ENCODE data around the gene SELENOW.
"Not testable (repeated sequence)": the region's sequence is repeated elsewhere in the genome, so short reads cannot be mapped to it uniquely, and the experiment has no call there.

Gene SELENOW

DNA sequence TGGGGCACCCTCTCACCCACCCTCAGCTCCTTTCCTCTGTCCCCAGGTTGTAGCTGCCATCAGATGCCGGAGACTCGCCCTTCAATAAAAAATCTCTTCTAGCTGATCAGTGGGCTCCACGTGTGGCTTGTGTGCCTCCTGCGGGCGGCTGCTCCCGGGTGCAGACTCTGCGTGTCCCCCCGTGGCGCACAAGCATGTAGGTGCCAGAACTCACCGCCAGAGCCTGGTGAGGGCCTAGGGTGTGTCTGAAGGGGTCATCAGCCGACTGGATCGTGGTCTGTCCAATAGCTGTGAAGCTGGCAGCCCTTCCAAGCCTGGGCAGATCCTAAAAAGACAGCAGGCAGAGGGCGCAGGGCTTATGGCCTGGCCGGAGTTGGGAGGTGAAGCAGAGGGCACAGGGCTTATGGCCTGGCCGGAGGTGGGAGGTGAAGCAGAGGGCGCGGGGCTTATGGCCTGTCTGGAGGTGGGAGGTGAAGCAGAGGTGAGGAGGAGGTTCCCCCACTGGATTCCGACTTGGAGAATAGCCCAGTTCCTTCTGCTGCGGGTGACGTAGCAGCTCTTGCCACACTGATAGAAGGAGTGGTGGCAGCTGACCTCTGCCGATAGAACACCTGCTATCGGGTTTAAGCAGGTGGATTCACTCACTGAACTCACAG, 21.4 kb upstream of the SELENOW start:
- ATAC-seq = no peak
- DNase-seq = no peak

DNA sequence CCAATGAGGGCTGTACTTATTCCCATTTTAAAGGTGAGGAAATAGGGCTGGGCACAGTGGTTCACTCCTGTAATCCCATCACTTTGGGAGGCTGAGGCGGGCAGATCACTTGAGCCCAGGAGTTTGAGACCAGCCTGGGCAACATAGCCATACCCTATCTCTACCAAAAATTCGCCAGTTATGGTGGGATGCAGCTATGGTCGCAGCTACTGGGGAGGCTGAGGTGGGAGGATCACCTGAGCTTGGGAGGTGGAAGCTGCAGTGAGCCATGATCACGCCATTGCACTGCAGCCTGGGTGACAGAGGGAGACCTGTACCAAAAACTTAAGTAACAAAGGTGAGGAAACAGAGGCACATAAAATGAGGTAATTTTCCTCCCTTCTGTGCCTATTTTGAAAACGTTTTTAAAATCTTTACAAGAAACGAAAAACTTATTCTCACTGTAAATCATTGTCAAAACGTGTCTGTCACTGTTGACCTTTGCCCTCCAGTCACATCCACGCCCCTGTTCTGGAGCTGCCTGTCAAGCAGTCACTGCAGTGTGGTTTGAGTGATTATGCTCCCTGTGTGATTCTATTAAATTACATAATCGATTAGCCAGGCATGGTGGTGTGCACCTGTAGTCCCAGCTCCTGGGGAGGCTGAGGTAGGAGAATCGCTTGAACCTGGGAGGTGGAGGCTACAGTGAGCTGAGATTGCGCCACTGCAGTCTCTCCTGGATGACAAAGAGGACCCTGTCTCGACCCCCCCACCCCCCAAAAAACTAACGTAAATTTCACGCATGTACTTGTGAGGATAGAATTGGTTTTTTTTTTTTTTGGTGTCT, 20.7 kb upstream of the SELENOW start:
- DNase-seq = no peak
- ATAC-seq = no peak

DNA sequence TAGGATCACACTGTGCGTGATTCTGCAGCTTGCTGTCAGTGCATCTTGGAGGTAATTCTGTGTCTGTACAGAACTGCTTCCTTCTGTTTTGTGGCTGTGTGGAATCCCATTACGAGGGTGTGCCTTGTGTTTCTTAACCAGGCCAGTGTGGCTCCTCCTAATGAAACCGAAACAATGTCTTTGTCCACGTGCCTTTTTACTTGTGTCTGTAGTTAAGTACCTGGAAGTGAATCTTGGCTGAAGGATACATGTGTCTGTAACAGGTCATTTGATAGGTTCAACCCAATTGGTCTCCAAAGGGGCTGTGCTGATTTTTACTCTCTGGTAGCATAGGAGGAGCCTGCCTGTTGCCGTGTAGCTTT, 20.1 kb upstream of the SELENOW start:
- no peak for ATAC-seq
- no peak for DNase-seq

DNA sequence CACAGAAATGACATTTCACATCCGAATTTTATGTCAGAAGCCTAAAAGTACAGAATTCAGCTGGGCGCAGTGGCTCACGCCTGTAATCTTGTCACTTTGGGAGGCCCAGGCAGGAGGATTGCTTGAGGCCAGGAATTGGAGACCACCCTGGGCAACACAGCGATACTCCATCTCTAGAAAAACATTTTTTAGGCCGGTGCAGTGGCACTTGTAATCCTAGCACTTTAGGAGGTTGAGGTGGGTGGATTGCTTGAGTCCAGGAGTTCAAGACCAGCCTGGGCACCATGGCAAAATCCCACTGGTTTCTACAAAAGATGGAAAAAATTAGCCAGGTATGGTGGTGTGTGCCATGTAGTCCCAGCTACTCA, 17.9 kb upstream of the SELENOW start:
- DNase-seq = no peak
- no peak for ATAC-seq

DNA sequence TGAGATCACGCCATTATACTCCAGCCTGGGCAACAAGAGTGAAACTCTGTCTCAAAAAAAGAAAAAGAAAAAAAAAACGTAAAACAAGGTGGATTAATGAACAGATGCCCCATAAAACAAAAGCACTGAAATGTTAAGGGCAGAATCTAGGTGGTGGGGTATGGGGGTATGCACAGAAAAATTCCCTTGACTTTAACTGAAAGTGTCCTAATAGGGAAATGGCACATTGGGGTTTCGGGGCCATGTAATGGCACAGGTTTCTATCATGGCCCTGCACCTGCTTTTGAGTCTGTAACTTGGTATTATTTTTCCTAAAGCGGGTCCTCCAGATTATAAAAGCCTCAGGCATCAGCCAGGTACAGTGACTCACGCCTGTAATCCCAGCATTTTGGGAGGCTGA, 16.9 kb upstream of the SELENOW start:
- DNase-seq (no peak), ATAC-seq (no peak)

DNA sequence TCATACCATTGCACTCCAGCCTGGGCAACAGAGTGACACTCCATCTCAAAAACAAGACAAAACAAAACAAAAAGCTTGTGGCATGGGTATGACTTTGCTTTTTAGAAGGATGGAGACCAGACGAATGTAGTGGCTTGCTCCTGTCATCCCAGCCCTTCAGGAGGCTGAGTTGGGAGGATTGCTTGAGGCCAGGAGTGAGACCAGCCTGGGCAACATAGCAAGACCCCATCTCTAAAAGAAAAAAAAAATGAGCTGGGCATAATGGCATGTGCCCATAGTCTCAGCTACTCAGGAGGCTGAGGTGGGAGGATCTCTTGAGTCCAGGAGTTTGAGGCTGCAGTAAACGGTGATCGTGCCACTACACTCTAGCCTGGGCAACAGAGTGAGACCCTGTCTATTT, 16.4 kb upstream of the SELENOW start:
- DNase-seq = no peak
- no peak for ATAC-seq

DNA sequence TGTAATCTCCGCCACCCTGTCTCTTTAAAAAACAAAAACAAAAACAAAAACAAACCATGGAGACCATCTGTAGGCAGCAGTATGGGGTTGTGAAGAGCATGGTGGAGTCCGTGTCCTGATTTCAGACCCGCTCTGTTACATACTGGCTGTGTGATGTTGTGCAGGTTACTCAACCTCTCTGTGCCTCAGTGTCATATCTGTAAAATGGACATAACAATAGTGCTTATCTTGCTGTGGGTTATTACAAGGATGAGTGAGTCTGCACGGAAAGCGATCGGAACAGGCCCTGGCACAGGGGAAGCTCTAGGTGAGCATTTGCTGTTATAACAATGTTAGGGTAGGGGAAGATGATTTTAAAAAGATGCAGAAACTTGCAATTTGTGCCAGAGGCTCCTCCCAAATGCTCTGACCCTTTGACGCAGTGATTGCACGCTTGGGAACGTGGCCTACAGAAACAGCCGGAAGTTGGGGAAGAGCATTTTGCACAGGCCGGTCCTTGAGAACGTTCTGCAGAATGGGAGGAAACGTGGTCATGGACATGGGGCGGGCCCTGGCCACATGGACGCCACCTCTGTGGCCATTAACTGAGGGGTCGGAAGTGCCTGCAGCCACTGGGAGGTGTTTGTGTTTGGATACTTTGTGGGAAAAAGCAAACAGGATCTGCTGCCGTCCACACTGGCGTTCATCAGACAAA, 15.7 kb upstream of the SELENOW start:
- no peak for ATAC-seq
- no peak for DNase-seq

DNA sequence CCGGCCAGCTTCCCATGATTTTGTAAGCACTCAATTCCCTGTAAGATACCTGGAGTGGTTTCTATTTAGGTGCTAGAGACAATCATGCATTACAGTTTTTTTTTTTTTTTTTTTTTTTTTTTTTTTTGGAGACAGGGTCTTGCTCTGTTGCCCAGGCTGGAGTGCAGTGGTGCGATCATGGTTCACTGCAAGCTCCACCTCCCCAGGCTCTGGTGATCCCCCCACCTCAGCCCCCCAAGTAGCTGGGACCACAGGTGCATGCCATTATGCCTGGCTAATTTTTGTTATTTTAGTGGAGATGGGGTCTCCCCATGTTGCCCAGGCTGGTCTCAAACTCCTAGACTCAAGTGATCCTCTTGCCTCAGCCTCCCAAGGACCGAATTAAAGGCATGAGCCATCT, 13.8 kb upstream of the SELENOW start:
- not testable (repeated sequence) for ATAC-seq, DNase-seq

DNA sequence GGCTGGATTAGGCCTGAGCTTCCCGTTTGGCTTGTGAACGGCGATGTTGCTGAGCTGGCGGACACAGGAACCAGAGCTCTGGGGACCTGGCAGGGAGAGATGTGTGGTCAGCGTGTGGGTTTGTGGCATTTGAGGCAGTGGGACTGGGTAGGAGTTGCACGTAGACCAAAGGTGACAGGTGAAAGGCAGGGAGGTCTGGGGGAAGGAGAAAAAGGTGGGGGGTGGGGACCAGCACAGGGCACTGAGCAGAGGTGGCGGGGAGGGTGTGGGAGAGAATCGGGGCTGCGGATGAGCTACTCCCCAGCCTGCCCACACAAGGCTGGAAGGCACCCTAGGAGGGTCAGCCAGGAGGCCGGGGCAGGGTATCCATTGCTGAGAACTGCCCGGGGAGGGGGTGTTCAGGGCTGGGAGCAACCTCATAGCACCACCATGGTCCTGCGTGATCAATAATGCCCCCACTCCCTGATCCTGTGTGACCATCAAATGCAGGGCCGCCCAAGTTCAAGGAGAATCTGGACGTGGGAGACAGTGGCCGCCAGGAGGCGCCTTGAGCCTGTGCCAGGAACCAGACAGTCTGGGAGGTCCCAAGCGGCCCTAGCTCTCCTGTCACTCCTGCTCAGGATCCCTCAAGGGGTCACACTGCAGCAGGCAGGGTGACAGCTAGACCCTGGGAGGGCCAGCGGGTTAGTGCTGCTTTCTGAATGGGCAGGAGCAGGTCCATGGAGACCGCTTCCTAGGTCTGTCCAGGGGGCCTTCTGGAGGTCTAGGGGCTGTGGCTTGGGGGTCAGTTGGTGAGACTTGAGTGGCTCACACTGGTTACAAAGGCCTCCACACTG, 12.8 kb upstream of the SELENOW start:
- ATAC-seq (peak; percentile 70), DNase-seq (peak; percentile 57)

DNA sequence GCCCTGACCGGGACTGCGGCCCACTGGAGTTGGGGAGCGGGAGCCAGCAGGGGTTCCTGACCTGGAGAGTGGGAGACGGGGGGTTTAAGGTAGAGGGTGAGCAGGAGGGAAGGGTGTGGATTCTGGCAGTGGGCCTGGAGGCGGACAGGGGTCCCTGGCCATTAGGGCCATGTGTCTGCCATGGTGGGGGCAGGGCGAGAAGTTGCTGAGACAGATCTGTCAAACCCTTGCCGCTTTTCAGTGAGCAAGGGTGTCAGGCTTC, 12.2 kb upstream of the SELENOW start:
- no peak for ATAC-seq
- no peak for DNase-seq

DNA sequence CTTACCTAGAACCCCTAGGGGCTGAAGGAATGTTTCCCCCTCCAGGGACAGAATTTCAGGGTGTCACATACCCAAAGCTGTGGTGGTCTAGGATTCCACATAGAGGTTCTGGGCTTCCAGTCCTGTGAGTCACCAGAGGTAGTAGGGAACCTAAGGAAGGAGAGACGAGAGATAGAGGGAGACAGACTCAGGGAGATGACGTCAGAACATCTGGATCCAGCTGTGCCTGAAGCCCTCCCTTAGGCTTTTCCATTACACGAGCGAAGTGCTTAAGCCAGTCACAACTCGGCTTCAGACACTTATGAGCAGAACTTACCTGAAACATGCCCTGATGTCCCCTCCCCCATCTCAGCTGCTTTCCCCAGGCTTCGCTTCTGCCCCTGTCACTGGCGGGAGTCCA, 11.8 kb upstream of the SELENOW start:
- DNase-seq (no peak), ATAC-seq (no peak)

DNA sequence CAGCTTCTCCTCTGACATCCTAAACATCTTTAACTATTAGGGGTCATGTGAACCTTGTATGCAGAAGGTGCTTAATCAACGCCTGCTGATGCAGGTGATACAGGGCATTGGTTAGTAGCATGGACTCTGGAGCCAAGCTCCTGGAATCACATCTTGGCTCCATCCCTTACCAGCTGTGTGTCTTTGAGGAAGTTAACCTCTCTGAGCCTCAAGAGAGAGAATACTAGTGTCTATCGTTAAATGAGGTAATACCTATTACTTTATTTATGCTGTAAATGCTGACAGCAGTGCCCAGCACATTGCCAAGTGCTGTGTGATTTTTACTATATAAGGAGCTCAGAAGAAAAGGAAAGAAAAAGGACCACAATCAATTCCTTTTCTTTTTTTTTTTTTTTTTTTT, 11.2 kb upstream of the SELENOW start:
- ATAC-seq (no peak), DNase-seq (no peak)

DNA sequence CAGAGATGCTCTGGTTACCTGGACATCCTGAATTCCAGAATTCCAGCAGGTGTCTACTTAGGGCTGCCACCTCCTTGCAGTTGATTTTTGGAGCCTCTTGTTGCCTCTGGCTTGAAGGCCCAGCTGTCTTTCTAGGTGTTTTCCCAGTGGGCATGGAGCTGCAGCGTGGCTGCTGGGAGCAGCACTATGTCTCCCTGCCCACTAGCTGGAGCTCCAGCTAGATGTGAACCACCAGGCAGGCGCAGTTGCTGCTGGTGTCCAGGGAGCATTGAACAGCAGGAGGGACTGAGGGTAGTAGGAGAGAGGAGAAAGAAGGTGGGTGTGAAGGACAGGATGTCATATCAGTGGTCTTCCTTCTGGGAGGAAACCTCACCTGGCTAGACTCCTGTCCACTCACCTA, 9.9 kb upstream of the SELENOW start:
- ATAC-seq = no peak
- no peak for DNase-seq

DNA sequence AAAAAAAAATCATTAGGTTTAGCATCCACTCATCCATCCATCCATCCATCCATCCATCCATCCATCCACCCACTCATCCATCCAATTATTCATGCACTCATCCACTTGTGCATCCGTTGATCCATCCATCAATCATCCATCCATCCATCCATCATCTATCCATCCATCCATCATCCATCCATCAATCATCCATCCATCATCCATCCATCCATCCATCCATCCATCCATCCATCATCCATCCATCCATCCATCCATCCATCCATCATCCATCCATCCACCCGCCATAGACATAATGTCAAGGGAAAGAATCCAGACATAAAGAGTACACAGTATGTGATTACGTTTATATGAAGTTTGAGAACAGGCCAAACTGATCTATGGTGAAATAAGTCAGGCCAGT, 9.0 kb upstream of the SELENOW start:
- no peak for ATAC-seq
- no peak for DNase-seq

DNA sequence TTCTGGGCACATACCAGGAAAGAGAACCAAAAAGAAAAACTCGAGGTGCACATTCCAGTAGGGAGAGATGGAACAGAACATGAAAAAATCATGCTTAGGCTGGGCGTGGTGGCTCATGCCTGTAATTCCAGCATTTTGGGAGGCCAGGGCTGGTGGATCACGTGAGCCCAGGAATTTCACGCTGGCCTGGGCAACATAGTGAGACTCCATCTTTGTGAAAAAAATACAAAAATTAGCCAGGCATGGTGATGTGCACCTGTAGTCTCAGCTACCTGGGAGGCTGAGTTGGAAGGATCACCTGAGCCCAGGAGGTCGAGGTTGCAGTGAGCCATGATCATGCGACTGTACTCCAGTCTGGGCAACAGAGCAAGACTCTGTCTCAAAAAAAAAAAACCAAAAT, 7.2 kb upstream of the SELENOW start:
- not testable (repeated sequence) for ATAC-seq, DNase-seq

DNA sequence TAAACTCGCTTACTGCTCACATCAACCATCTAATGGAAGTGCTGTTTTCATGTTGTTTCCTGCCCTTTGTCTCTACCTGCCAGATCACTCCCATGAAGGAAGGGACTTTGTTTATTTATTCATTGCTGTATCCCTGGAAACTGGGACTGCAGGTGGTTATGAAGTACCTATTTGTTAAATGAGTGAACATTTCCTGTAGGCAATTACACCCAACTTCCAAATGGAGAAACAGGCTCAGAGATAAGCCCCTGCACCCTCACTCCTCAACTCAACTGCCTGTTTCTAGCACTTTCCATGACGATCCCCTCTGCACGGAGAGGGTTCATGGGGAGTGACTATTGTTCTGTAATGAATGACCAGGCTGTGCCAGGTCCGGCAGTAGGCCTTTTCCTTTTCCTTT, 1.9 kb upstream of the SELENOW start:
- ATAC-seq (no peak), DNase-seq (no peak)

DNA sequence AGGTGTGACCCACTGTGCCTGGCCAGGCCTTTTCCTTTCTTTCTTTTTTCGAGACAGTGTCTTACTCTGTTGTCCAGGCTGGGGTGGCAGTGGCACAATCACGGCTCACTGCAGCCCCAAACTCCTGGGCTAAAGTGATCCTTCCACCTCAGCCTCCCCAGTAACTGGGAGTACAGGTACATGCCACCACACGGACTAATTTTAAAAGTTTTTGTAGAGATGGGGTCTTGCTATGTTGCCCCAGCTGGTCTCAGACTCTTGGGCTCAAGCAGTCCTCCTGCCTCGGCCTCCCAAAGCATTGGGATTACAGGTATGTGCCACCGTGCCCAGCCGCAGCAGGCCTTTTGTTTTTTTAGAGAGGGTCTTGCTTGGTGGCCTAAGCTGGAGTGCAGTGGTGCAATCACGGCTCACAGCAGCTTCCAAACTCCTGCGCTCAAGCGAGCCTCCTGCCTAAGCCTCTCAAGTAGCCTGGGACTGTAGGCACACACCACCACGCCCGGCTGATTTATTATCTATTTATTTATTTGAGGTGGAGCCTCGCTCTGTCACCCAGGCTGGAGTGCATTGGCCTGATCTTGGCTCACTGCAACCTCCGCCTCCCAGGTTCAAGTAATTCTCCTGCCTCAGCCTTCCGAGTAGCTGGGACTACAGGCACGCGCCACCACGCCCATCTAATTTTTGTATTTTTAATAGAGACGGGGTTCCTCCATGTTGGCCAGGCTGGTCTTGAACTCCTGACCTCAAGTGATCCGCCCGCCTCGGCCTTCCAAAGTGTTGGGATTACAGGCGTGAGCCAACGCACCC, 1.1 kb upstream of the SELENOW start:
- ATAC-seq, DNase-seq: not testable (repeated sequence)

DNA sequence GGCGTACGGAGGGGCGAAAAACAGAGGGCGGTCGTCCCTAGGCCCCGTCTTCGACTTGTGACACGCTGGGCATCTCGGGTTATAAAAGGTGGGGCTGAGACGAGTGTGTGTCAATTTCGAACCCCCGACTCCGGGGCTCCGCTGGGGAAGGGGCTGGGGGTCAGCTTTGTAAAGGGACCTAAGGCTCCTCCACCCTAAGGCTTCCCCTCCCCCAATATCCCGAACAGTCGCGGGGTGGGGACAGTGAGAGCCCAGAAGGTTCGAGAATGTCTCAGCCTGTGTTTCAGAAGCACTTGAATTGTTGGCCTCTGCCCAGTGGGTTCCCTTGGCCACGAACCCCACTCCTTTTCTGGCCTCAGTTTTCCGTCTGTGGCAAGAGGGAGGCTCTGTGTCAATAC, 450 bp downstream of the SELENOW start:
- no peak for ATAC-seq
- peak; percentile 15 for DNase-seq

DNA sequence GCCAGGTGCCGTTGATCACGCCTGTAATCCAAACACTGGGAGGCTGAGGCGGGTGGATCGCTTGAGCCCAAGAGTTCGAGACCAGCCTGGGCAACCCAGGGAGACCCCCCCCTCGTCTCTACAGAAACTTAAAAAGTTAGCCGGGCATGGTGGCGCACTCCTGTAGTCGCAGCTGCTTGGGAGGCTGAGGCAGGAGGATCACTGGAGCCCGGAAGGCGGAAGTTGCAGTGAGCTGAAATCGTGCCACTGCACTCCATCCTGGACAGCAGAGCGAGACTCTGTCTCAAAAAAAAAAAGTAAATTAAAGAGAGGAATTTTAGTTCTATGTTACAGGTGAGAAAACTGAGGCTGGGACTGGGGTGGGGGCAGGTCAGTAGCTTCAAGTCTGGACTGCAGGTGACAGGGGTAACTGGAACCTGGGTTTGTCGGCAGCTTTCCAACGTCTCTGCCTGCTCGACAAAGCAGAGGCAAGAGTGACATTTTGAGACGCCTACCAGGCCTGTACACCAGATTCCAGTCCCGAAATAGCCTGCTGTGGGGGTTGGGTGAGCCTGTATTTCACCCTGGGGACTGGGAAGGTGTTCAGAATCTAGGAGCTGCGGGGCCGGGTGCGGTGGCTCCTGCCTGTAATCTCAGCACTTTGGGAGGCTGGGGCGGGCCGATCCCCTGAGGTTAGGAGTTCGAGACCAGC, 1.2 kb downstream of the SELENOW start:
- DNase-seq (no peak), ATAC-seq (no peak)

DNA sequence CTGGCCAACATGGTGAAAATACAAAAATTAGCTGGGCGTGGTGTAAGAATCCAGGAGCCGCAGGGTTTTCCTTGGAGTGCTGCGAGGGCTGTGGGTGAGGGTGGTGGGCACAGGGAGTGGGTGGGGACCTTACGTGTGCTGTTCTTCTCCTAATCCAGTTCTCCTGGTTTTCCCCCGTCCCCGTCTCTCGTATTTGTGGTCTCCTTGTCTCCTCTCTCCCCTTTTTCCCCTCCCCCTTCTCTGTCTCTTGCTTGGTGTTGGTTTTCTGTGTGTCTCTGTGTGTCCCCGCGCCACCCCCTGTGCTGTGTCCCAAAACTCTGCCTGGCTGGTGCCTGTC, 1.7 kb downstream of the SELENOW start:
- DNase-seq (no peak), ATAC-seq (no peak)

DNA sequence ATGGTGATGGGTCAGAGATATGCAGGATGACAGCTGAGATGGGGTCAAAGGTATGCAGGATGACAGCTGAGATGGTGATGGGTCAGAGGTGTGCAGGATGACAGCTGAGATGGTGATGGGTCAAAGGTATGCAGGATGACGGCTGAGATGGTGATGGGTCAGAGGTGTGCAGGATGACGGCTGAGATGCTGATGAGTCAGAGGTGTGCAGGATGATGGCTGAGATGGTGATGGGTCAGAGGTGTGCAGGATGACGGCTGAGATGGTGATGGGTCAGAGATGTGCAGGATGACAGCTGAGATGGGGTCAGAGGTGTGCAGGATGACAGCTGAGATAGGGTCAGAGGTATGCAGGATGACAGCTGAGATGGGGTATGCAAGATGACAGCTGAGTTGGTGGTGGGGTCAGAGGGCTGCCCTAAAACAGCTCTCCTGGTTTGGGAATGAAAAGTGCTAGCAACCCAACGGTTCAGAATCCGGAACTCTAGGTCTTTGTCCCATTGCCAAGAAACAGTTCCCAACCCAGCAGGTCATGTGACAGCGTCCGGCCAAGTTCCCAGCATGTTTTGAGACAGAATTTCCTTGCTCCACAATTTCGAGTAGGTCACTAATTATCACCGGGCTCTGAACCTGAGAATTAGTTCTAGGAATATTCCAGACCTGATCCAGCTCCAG, 3.2 kb downstream of the SELENOW start:
- ATAC-seq = no peak
- no peak for DNase-seq

All from stimulated activated naive CD8-positive, alpha-beta T cell treated with anti-CD3 and anti-CD28 coated beads, Interleukin-15, Interleukin-2, amounts not matched to agents 100 U/mL and 50 U/mL, for 24 hours (primary cell).